ENCODE data around the gene OR56B4.

Gene OR56B4

GRCh38 chr11:6152126-6152525, 44.6 kb downstream of the OR56B4 start:
- no peak for DNase-seq

- no peak for DNase-seq
Measured at GRCh38 chr11:6156628-6157359, 49.3 kb downstream of the OR56B4 start.
